ENCODE measurements around the gene SHC3. TPM values are rescaled to one million over a fixed set of nuclear protein-coding genes. Genes with fewer than 3 reads are reported as not detected.

The SHC3 gene
- total RNA-seq, 2 experiments from 2014 or later = not detected

DNA sequence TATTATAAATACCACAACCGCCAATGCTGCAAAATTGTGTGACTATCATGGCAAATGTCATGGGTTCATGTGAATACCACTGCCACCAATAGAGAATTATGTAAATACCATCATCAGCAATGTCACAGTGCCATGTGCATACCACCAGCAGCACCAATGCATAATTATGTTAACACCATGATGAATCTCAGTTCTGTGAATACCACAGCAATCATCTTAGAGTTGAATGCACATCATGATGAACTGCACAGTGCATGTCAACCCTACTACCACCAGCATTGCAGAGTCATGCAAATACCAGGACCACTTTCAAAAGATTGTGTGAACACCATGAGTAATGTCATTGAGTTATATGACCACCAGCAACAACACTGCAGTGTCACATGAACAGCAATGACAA is 63.2 kb downstream of the SHC3 start:
- Mint-ChIP-seq H3K36me3 (no peaks in the 10 kb centered on the region), H3K9me3 (peaks cover 3% of the 10 kb centered on the region), H3K4me1 (no peaks in the 10 kb centered on the region), H3K4me3 (no peak overlapping the region), H3K27ac (no peak overlapping the region), H3K27me3 (peaks cover 30% of the 10 kb centered on the region)
- no peak for DNase-seq

DNA sequence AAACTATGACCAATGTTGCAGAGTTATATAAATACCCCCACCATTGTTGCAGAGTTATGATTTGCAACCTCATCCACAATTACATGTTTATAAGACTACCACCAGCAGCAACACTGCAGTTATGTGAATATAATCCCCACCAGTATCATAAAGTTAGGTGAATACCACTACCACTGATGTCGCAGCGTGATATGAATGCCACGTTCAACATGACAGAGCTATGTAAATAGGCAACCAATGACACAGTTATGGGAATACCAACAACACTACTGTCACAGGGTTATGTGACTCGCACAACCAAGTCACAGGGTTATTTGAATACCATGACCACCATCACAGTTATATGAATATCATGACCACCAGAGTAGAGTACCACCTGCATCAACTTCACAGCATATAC is 63.9 kb downstream of the SHC3 start:
- Mint-ChIP-seq H3K4me1 (no peaks in the 10 kb centered on the region), H3K36me3 (no peaks in the 10 kb centered on the region), H3K4me3 (no peak overlapping the region), H3K27ac (no peak overlapping the region), H3K27me3 (peaks cover 25% of the 10 kb centered on the region), H3K9me3 (peaks cover 3% of the 10 kb centered on the region)
- no peak for DNase-seq

DNA sequence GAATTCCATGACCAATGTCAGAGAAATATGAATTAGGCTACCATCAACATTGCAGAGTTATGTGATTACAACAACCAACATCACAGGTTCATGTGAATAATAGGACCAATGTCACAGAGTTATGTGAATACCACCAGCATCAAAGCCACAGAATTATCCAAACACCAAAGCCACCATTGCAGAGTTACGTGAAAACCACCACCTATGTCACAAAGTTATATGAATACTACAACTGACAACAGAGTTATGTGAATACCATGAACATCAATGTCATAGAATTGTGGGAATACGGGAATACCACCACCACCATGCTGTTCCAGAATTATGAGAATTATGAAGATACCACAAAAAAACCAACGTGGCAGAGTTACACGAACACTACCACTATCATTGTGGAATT is 64.8 kb downstream of the SHC3 start:
- Mint-ChIP-seq H3K27ac (no peak overlapping the region), H3K4me3 (no peak overlapping the region), H3K9me3 (peaks cover 2% of the 10 kb centered on the region), H3K36me3 (no peaks in the 10 kb centered on the region), H3K27me3 (peaks cover 21% of the 10 kb centered on the region), H3K4me1 (no peaks in the 10 kb centered on the region)
- no peak for DNase-seq

DNA sequence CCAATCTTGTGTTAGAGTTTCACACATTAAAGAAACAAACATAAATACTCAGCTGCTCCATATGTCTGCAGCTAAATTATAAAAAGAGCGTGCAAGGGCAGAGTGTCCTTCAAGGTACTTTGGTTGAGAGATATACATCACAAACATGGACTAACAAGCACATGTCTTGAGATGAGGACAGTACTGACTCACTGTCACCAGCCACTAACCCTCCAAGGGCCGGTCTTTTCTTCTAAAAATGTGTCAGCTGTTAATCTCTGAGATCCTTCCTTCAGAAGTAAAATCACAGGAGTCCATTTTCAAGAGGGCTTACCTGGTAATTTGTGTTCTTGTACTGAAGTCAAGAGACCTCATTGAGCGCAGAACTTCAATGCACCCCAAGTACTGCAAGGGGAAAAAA is 66.4 kb downstream of the SHC3 start:
- Mint-ChIP-seq H3K4me1 (no peaks in the 10 kb centered on the region), H3K4me3 (no peak overlapping the region), H3K27ac (no peak overlapping the region), H3K9me3 (no peaks in the 10 kb centered on the region), H3K27me3 (peaks cover 15% of the 10 kb centered on the region), H3K36me3 (no peaks in the 10 kb centered on the region)
- DNase-seq = no peak

DNA sequence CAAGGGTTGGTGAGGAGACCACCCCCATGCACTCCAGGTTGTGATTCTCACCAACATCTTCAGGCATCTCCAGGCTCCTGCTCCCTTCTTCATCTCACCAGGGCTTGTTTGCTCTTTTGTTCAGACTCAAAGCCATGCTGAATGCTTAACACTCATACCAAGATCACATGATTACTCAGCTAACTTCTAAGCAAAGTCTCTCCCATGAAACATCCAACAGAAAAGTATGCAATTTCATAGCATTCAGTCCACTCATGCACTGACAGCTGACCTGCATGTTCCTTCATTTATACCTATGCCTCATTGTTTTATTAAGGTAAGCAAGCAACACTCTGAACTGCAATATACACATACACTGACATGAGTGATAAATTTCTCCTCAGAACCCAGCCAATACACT is 69.0 kb downstream of the SHC3 start:
- Mint-ChIP-seq H3K4me3 (no peak overlapping the region), H3K36me3 (no peaks in the 10 kb centered on the region), H3K9me3 (no peaks in the 10 kb centered on the region), H3K27ac (no peak overlapping the region), H3K4me1 (no peaks in the 10 kb centered on the region), H3K27me3 (peaks cover 15% of the 10 kb centered on the region)
- DNase-seq = no peak

DNA sequence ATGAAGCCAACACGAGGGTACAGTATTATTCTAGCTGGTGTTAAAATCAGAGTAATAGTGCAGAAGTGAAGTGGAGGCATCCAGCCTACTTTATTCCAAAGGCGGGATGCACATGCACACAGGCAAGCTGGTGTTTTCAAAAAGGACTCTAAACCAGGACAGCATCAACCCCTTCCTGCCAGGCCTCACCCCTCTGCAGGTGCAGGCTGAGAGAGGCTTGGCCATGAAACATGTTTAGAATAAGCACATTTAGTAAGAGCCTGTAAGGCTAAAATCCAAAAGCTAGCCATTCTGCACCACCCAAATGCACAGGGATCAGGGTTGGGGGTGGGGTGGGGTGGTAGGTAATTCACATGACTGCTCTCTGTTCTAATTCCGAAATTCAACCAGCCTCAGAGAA is 71.2 kb downstream of the SHC3 start:
- Mint-ChIP-seq H3K27me3 (peaks cover 11% of the 10 kb centered on the region), H3K4me3 (no peak overlapping the region), H3K27ac (no peak overlapping the region), H3K36me3 (no peaks in the 10 kb centered on the region), H3K9me3 (no peaks in the 10 kb centered on the region), H3K4me1 (no peaks in the 10 kb centered on the region)
- DNase-seq = no peak

DNA sequence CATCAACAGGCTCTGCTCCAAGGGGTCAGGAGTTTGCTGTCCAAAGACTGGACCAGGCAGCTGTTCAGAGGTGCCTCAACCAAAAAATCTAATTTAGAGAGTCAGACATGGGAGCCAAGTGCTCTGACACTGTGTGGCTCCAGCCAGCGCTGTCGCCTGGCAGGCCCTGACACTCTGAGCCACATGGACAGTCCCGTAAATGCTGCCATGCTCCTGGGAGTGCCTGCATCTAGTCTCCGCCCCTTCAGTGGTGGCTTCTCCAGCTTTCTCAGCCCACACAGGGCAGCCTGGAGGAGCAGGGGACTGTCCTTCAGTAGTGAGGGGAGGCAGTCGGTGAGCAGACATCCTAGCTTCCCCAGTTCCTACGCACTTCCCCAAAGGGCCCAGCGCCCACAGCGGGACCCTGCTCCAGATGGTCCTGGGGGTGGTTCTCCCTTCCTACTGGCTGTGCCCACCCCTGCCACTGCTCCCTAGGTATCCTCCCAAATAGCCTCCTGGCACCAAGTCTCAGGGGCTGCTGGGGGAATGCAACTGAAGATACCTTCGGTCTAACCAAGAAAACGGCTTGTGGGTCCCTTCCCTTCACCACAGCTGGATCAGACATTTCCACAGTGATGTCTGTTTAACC is 72.3 kb downstream of the SHC3 start:
- Mint-ChIP-seq H3K4me3 (no peak overlapping the region), H3K9me3 (no peaks in the 10 kb centered on the region), H3K4me1 (no peaks in the 10 kb centered on the region), H3K36me3 (no peaks in the 10 kb centered on the region), H3K27ac (no peak overlapping the region), H3K27me3 (peaks cover 11% of the 10 kb centered on the region)
- no peak for DNase-seq

DNA sequence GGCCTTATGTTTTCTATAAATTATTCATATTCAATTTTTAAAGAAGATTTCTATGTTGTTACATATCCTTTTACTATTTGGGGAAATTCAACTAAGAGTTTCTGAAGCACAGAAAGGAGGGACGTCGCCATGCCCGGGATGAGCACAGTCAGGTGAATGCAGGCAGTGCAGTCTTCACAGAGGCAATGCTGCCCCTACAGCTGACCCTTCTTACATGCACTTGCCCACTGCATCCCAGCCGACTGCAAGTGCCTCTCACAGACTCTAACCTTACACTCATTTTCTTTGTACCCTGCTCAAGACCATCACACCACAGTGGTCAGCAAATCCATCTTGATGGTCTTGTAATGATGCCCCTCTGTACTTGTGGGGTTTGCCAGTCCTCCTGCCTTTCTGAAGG is 73.8 kb downstream of the SHC3 start:
- no peaks in the 10 kb centered on the region for H3K36me3 Mint-ChIP-seq
- no peak for DNase-seq
- H3K27me3 Mint-ChIP-seq = peaks cover 11% of the 10 kb centered on the region
- no peak overlapping the region for H3K4me3 Mint-ChIP-seq
- H3K9me3 Mint-ChIP-seq = no peaks in the 10 kb centered on the region
- H3K4me1 Mint-ChIP-seq = no peaks in the 10 kb centered on the region
- H3K27ac Mint-ChIP-seq = no peak overlapping the region

DNA sequence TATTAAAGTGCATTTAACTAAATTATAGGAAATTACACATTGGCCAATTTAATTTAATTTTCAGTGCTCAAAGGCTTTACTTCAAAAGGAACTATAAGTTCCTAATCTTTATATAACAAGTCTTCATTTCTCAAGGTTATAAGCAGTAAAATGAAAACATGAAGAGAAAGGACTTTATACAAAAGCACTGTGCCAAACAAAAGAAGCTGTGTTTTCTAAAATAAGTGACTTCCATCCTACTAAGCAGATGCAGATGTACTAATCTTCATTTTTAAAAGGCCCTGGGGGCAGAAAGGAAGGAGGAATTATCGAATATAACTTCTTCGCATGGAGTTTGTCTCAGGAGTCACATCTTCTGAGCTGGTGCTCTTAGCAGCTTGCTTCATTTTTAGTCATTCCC is 81.4 kb downstream of the SHC3 start:
- Mint-ChIP-seq H3K4me1 (no peaks in the 10 kb centered on the region), H3K27me3 (no peaks in the 10 kb centered on the region), H3K36me3 (no peaks in the 10 kb centered on the region), H3K9me3 (peaks cover 2% of the 10 kb centered on the region), H3K4me3 (no peak overlapping the region), H3K27ac (no peak overlapping the region)
- no peak for DNase-seq

DNA sequence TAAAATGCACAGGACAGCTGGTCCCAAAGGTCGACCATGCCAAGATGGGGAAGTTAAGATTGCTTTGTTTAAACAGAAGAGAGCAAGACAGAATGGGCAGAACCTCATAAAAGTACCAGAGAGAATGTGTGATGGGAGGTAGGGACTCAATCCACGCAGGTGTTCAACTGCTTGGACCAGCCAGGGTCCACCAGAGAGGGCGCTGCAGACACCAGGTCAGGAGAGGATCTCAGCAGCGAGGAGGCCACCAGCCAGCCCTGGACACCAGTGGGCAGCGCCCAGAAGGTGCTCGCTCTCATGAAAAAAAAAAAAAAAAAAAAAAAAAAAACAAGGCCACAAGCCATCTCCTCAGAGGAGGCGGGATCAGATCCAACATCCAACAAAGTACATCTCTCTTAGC is 81.8 kb downstream of the SHC3 start:
- DNase-seq = no peak
- Mint-ChIP-seq H3K27ac (no peak overlapping the region), H3K4me1 (no peaks in the 10 kb centered on the region), H3K27me3 (no peaks in the 10 kb centered on the region), H3K4me3 (no peak overlapping the region), H3K9me3 (peaks cover 2% of the 10 kb centered on the region), H3K36me3 (no peaks in the 10 kb centered on the region)

DNA sequence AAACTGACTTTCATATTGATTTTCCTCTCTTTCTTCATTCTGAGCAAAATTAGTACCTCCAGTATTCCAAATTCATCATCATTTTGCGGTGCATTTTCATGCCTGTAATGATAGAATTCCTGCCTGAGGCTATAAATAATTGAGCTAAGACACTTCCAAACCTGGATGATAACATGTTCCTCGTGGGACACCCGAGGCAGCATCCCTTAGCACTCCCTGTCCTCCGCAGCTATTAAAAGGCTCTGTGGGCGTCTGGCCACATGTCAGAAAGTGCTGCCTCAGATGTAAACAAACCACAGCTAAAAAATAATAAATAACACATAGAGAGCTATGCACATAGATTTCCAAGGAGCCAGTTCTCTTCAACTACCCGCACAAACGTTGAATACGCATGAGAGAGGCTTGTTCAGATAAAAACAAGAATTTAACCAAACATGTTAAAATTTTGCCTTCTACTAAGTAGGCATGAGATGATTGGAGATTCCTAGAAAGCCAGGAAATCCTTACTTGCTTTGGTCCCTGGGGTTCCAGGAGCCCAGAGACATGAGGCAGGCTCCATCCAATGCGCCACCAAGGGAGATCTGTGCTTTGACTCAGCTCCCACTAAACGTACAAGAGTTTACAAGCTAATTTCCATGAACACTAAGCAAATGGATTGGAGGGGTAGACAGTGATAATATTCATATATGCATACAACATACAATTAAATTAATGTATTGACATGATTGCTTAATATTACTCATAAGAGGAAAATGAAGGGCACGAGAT is 82.7 kb downstream of the SHC3 start:
- H3K4me1 Mint-ChIP-seq = no peaks in the 10 kb centered on the region
- H3K9me3 Mint-ChIP-seq = peaks cover 2% of the 10 kb centered on the region
- no peak overlapping the region for H3K27ac Mint-ChIP-seq
- H3K4me3 Mint-ChIP-seq = no peak overlapping the region
- no peak for DNase-seq
- H3K27me3 Mint-ChIP-seq = no peaks in the 10 kb centered on the region
- H3K36me3 Mint-ChIP-seq = no peaks in the 10 kb centered on the region

DNA sequence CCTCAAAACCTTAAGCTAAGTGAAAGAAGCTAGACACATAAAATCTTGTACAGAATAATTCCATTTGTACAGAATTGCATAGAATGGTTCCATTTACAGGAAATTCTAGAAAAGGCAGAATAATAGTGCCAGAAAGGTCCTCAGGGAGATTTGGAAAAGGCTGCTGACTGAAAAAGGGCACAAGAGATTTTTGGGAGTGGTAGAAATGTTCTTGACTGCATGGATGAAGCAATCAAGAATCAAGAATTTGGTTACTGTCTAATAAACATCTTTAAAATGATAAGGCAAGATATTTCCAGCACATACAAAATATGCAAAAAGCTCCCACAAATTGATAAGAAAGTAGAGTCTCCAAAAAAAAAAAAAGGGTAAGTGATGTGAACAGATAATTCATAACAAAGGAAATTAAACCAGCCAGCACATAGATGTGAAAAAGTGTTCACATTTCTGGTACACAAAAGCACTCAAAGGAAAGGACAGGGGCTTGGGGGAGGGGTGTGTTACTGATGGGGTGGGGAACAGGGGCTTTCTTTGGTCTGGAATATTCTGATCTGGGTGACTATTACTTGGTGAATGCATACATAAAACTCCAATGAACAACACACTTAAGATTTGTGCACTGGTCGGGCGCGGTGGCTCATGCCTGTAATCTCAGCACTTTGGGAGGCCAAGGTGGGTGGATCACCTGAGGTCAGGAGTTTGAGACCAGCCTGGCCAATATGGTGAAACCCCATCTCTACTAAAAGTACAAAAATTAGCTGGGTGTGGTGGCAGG is 85.2 kb downstream of the SHC3 start:
- no peak overlapping the region for H3K4me3 Mint-ChIP-seq
- H3K36me3 Mint-ChIP-seq = no peaks in the 10 kb centered on the region

DNA sequence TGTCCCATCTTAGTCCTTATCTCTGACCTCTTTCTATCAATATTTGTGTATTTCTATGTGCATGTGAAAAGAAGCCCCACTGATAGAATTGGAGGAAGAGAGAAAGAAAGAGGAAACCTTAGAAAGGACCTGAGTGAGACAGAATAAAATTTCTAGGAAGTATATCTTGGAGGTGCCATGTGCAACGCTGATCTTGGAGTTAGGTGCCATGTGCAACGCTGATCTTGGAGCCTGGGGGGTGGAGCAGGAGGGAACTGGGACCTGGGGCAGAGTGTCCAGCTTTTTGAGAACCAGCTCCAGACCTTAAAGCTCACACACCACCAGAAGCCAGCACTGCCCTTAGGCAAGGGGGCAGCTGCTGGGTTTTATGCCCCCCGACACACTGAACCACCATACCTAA is 89.4 kb downstream of the SHC3 start:
- no peaks in the 10 kb centered on the region for H3K36me3 Mint-ChIP-seq
- H3K27ac Mint-ChIP-seq = no peak overlapping the region
- H3K9me3 Mint-ChIP-seq = no peaks in the 10 kb centered on the region
- H3K4me1 Mint-ChIP-seq = peaks cover 7% of the 10 kb centered on the region
- no peaks in the 10 kb centered on the region for H3K27me3 Mint-ChIP-seq
- H3K4me3 Mint-ChIP-seq = no peak overlapping the region
- no peak for DNase-seq

More for the DNA sequence above, 85.2 kb downstream of the SHC3 start:
- peaks cover 4% of the 10 kb centered on the region for H3K4me1 Mint-ChIP-seq
- peaks cover 2% of the 10 kb centered on the region for H3K9me3 Mint-ChIP-seq
- no peaks in the 10 kb centered on the region for H3K27me3 Mint-ChIP-seq
- H3K27ac Mint-ChIP-seq = no peak overlapping the region
- DNase-seq = no peak

DNA sequence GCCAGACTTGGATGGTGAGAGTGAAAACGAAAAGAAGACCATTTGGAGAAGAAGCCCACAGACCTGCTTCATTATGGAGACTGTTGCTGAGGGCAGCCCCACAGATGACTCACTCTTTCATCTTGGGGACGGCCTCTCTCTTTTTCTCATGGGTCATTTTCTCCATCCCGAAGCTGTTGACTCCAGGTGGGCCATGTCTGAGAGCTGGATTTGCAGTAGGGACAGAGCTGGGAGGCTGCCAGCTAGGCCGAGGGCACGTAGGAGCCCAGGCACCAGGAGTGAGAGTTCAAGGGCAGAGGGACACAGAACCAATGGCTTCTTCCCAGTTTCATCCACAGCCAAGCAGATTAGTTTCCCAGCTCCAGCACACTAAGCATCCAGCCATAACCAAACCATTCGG is 95.0 kb downstream of the SHC3 start:
- no peak for DNase-seq
- Mint-ChIP-seq H3K4me1 (peaks cover 6% of the 10 kb centered on the region), H3K36me3 (no peaks in the 10 kb centered on the region), H3K27ac (no peak overlapping the region), H3K9me3 (peaks cover 1% of the 10 kb centered on the region), H3K27me3 (peaks cover 27% of the 10 kb centered on the region), H3K4me3 (no peak overlapping the region)

DNA sequence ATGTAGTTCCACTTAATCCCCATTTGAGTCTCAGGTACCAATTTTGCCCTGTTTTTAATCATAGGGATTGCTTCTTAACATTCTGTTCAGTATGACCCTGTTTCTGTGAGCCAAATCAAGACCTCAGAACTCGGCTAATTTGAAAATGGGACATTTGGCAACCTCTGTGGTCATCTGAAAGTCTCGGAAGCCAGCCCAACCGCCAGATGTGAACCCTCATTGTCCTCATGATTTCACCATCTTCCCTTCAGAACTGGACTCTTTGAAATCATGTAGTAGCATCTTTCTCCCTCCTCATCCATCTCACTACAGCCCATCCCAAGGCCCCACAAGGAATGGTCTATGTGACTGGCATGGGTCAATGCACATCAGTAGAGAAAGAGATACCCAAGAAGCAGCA is 98.4 kb downstream of the SHC3 start:
- no peak overlapping the region for H3K4me3 Mint-ChIP-seq
- peaks cover 43% of the 10 kb centered on the region for H3K27me3 Mint-ChIP-seq
- no peak overlapping the region for H3K27ac Mint-ChIP-seq
- peaks cover 1% of the 10 kb centered on the region for H3K9me3 Mint-ChIP-seq
- peaks cover 5% of the 10 kb centered on the region for H3K4me1 Mint-ChIP-seq
- DNase-seq = no peak
- no peaks in the 10 kb centered on the region for H3K36me3 Mint-ChIP-seq
